Measurements from ENCODE around the gene TMEM131. TPM values are rescaled to one million over a fixed set of nuclear protein-coding genes. Genes with fewer than 3 reads are reported as not detected.
"Not testable (repeated sequence)": the region's sequence is repeated elsewhere in the genome, so short reads cannot be mapped to it uniquely, and the experiment has no call there.

Gene TMEM131
- total RNA-seq, 1 experiment from 2014 or later: 9.7 TPM

DNA sequence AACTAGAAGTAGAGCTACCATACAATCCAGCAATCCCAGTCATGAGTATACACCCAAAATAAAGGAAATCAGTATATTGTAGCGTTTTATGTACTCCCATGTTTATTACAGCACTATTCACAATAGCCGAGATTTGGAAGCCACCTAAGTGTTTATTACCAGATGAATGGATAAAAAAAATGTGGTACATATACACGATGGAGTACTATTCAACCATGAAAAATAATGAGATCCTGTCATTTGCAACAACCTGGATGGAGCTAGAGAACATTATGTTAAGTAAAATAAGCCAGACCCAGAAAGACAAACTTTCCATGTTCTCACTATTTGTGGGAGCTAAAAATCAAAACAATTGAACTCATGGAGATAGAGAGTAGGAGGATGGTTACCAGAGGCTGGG is 131.9 kb downstream of the TMEM131 start:
- DNase-seq (ENCODE audit: low spot score): no peak

DNA sequence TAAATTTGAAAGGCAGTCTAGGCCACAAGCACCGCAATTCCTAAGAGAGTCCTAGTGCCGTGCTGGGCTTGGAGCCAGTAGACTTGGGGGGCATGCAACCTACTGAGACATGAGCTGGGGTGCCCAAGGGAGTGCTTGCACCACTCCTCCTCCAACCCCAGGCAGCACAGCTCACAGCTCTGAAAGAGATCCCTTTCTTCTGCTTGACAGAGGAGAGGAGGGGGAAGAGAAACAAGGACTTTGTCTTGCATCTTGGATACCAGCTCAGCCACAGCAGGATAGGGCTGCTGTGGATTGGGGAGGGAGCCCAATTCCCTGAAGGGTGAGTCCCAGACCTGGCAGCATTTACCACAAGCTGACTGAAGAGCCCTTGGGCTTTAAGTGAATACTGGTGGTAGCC is 134.6 kb downstream of the TMEM131 start:
- DNase-seq (ENCODE audit: low spot score): no peak

DNA sequence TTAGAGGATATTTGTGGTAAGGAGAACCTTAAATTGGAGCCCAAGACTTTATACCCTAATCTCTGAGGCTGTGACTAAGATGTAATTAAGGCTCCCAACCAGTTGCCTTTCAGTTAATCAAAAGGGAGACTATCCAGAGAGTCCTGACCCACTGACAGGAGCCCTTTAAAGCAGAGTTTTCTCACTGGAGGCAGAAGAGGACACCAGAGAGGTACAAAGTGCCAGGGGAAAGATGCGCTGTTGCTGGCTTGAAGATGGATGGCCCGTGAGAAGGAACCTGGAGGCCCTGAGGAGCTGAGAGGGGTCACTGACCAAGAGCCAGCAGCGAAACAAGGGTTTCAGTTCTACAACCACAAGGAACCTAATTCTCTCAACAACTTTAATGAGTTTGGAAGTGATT is 137.3 kb downstream of the TMEM131 start:
- DNase-seq (ENCODE audit: low spot score): no peak

DNA sequence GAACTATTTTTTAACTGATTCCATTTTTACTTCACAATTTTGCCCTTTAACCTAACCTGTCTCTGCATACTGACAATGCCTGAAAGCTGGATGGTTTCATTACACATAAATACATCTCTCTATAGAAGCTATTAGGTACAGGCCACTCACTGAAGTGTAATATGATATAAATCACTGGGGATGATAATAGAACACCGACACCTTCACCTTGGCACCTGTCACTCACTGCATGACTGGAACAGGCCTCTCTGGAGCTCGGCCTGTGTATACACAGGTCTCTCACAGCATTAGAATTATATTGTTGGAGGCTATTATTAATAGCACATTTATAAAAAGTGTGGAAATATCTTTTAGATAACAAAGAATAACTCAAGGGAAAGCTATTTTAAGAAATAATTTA is 138.2 kb downstream of the TMEM131 start:
- DNase-seq (ENCODE audit: low spot score): no peak

DNA sequence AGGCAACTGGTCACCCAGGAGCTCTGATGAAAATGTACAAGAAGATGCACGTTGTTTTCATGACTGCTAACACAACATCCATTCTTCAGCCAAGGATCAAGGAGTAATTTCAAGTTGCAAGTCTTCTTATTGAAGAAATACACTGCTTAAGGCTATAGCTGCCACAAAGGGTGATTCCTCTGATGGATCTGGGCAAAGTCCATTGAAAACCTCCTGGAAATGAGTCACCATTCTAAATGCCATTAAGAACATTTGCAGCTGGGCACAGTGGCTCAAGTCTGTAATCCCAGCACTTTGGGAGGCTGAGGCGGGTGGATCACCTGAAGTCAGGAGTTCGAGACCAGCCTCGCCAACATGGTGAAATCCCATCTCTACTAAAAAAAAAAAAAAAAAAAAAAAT is 142.7 kb downstream of the TMEM131 start:
- DNase-seq (ENCODE audit: low spot score): not testable (repeated sequence)

DNA sequence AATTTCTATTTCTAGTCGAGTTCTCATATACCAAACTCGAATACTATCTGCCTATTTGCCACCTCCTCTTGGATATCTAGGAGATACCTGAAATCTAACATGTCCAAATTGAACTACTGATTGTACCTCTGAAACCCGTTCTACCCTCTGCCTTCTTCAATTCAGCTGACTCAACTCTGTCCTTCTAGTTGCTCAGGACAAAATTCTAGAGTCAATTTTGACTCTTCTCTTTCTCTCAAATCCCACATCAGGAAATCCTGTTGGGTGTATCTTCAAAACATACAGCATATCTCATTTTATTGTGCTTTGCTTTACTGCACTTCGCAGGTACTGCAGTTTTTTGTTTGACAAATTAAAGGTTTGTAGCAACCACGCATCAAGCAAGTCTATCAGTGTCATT is 144.6 kb downstream of the TMEM131 start:
- no peak for DNase-seq (ENCODE audit: low spot score)

DNA sequence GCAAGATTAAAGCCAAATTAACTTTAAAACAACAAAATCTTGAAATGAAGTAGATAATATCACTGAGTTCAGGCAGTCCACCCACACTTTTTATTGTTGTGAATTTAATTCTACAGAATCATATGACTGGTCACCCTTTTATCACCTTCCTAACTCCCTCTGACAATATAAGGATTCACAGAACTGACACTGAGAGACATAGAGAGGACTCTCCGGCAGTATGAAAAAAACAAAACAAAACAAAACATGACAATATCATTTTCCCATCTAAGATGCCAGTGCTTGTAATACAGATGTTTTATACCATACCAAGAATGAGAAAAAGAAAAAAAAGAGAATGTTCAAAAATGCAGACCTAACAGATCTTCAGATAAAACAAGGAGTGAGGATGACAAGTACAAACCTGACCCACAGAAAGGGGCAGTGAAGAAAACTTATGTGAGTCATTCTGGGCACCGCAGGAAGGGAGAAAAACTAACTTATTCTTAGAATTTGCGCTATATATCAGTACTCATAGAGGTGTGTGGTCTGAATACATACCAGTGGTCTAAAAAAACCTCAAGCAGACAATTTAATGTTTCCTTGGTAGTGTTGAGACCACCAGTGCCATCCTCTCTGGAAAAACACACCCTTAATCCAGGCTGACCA is 145.7 kb downstream of the TMEM131 start:
- DNase-seq (ENCODE audit: low spot score): peak; percentile 29

DNA sequence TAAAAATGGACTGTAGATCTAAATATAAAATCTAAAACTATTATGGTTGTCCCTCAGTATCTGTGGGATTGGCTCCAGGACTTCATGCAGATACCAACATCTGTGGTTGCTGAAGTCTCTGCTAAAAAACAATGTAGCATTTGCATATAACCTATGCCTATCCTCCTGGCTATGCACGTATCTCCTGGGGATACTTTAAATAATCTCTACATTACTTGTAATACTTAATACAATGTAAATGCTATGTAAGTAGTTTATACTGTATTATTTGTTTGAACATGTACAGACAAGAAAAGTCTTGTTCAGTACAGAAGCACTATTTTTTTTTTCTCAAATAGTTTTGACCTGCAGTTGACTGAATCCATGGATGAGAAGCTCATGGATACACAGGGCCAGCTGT is 147.4 kb downstream of the TMEM131 start:
- DNase-seq (ENCODE audit: low spot score): no peak

DNA sequence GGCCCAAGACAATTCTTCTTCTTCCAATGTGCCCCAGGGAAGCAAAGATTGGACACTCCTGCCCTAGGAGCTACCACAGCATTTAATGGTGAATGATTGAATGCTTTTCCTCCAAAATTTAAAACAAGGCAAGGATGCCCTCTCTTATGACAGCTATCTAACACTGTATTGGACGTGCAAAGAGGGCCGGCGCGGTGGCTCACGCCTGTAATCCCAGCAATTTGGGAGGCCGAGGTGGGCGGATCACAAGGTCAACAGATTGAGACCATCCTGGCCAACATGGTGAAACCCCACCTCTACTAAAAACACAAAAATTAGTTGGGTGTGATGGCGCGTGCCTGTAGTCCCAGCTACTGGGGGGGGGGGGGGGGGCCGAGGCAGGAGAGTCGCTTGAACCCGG is 149.0 kb downstream of the TMEM131 start:
- not testable (repeated sequence) for DNase-seq (ENCODE audit: low spot score)

DNA sequence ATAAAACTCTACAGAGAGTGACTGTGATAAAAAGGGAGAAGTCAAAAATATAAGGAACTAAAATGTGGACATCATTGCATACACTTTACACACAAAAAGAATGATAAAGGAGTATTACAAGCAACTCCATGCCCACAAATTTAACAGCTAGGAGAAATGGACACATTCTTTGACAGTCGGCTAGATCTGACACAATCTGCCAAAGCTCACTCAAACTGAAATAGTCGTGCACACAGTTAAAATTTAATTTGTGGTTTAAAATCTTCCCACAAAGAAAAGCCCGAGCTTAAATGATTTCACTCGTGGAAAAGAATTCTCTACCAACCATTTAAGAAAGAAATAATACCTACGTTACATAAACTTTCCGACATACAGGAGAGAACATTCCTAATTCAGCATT is 149.9 kb downstream of the TMEM131 start:
- no peak for DNase-seq (ENCODE audit: low spot score)

DNA sequence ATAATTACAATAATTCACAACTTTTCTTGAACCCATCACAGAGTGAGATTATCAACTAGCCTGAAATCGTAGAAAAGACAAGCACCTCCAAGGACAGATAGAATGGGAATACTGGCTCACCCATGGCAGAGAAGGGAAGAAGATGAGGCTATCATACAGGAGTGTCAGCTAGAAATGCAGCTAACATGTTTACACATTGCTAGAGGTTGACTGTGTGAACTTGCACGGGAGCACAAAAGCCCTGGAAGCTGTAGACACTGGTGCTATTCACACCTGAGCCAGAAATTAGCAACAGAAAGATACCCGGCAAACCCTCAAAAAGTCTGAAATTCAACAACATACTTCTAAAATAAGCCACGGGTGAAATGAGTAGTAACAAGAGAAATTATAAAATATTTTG is 150.6 kb downstream of the TMEM131 start:
- no peak for DNase-seq (ENCODE audit: low spot score)

DNA sequence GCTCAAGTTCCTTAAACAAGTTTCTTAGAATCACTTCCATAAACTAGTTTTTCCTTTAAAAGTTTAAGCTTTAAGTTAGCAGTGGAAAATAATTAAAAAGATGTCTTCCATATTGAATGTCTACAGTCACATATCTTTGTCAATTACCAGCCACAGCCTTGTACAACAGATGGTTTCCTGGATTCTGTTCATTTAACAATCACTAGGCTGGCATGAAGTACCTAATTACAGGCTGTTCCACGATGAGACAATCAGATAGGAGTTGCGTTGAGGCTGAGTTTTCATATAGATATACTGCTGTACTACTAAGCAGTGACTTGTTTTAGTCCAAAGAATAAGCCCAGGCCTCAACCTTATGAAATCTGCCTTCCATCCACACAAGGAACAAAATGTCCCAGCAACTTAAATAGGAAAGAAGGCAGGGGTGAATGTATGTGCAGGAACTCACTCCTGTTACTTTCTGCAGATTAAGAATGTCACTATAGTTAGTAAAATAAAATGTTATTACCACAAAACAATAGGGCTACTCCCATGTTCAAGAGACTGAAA is 151.4 kb downstream of the TMEM131 start:
- no peak for DNase-seq (ENCODE audit: low spot score)

DNA sequence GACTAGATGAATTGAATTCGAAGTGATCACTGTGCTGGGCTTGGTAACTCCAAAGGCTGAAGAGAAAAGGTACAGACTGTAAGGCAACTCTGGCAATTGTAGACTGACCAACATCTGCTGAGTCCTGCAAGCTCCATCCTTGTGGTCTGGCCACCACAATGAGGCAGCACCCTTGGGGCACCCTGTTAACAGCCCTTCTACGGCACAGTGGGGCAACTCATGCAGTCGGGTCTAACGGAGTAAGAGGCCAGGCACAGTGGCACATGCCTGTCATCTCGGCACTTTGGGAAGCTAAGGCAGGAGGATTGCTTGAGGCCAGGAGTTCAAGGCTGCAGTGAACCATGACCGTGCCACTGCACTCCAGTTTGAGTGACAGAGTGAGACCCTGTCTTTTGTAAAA is 155.6 kb downstream of the TMEM131 start:
- no peak for DNase-seq (ENCODE audit: low spot score)

DNA sequence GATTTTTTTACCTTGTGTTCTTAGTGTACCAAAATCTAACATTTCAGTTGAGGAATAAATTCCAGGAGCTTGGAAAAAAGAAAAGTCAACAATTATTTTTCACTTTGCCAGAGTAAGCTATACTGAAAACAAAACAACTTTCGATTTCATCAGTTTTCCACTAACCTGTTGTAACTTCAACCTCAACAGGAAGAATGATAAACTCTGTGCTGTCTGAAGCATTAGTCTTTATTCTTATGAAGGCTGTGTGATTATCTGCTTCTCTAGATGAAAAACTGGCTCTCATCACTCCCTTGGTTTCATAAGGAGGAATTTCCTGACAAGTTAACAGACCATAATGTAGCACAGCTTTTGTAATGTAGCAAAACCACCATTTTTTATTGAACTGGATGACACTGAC is 161.1 kb downstream of the TMEM131 start:
- DNase-seq (ENCODE audit: low spot score): no peak

DNA sequence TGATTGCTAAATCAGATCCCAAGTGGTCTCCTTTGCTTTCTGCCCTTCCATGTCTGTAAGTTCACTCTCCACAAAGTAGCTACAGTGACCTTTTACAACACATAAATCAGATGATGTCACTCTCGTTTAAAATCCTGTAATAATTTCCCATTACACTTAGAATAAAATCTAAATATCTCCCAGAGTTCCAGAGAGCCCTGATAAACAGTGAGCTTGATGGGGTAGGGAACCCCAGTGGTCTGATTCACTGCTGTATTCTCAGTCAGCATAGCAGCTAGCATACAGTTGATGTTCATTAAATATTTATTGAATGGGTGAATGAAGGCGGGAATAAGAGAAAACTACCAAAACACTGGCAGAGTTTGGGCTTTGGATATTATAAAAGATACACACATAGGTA is 164.6 kb downstream of the TMEM131 start:
- DNase-seq (ENCODE audit: low spot score): no peak

DNA sequence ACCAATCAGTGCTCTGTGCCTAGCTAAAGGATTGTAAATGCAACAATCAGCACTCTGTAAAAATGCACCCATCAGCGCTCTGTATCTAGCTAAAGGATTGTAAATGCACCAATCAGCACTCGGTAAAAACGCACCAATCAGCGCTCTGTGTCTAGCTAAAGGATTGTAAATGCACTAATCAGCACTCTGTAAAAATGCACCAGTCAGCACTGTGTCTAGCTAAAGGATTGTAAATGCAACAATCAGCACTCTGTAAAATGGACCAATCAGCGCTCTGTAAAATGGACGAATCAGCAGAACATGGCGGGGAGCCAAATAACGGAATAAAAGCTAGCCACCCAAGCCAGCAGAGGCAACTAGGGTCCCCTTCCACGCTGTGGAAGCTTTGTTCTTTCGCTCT is 166.5 kb downstream of the TMEM131 start:
- DNase-seq (ENCODE audit: low spot score): not testable (repeated sequence)

DNA sequence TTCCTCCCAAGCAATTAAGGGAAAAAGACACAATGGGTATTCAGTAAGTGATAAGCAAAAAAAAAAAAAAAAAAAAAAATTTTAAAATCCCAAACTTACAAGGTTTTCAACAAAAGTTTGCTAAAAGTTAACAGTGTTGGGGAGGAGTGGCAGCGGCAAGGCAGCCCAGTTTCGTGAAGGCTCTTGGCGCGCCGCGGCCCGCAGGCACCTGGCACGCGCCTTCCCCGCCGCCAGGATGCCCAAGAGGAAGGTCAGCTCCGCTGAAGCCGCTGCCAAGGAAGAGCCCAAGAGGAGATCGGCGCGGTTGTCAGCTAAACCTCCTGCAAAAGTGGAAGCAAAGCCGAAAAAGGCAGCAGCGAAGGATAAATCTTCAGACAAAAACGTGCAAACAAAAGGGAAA is 168.7 kb downstream of the TMEM131 start:
- not testable (repeated sequence) for DNase-seq (ENCODE audit: low spot score)

DNA sequence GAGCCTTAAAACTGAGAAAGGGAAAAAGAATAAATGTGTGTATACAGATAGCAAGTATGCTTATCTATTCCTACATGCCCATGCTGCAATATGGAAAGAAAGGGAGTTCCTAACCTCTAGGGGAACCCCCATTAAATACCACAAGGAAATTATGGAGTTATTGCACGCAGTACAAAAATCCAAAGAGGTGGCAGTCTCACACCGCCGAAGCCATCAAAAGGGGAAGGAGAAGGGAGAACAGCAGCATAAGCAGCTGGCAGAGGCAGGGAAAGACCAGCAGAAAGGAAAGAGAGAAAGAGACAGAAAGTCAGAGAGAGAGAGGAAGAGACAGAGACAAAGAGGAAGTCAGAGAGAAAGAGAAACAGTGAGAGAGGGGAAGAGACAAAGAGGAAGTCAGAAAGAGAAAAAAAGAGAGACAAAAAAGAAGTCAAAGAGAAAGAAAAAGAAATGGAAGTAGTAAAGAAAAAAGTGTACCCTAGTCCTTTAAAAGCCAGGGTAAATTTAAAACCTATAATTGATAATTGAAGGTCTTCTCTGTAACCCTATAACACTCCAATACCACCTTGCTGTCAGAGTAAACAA is 169.4 kb downstream of the TMEM131 start:
- DNase-seq (ENCODE audit: low spot score): not testable (repeated sequence)

DNA sequence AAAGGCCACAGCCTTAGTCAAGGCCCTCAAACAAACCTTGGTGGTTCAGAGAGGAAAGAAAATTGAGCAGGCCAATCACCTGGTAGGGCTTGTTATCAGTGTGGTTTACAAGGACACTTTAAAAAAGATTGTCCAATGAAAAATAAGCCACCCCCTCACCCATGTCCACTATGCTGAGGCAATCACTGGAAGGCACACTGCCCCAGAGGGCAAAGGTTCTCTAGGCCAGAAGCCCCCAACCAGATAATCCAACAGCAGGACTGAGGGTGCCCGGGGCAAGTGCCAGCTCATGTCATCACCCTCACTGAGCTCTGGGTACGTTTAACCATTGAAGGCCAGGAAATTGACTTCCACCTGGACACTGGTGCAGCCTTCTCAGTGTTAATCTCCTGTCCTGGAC is 171.7 kb downstream of the TMEM131 start:
- not testable (repeated sequence) for DNase-seq (ENCODE audit: low spot score)

DNA sequence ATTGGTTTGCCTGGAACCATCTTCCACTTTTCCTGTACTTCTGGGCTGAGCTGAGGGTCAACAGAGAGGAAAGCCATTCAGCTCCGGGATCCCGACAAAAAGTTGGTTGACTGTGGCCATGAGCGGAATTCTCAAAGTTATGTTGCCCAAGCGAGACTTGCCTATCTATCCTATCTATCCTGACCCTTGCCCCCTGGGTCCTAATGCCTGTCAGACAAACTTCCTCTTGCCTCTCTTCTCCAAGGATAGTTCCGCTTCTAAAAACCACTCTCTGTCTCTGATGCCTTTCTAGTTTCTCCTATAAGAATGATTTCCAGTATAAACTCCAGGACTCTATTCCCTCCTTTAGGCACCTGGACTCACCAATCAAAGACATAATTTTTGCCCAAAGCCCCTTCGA is 173.9 kb downstream of the TMEM131 start:
- not testable (repeated sequence) for DNase-seq (ENCODE audit: low spot score)

DNA sequence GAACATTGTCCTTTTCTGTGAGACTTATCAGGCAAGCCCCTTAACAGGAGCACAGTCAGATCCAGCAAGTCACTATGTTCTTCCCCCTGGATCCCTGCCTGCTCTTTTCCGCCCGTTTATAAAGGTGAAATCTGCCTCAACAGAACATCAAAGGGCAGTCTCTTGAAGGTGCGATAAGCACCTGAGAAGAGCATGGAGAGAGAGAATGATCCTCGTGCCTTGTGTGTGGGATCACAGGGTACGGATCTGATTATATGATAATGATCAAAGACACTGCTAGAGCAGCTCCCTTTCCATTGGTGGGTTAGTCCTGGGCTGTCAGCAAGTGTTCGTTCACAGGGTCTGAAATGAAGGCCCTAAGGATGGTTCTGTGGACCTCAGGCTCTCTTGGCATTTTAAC is 176.0 kb downstream of the TMEM131 start:
- DNase-seq (ENCODE audit: low spot score): no peak

DNA sequence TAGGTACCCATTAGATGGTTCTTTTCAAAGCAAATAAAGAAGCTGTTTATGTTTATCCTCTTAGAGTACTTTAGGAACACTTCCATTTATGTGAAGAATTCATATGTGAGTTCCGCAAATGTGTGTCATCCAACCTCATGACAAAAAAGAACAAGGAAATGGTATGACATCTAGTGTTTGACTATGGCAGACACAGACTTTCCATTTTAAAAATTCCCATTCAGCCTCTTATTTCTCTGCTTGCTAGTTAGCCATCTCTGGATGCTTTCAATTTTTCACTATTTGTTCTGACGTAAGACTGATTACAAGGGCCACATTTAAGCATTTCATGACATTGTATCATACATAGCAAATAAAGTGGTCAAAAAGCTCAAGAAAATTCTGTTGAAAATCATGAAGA is 179.3 kb downstream of the TMEM131 start:
- no peak for DNase-seq (ENCODE audit: low spot score)

DNA sequence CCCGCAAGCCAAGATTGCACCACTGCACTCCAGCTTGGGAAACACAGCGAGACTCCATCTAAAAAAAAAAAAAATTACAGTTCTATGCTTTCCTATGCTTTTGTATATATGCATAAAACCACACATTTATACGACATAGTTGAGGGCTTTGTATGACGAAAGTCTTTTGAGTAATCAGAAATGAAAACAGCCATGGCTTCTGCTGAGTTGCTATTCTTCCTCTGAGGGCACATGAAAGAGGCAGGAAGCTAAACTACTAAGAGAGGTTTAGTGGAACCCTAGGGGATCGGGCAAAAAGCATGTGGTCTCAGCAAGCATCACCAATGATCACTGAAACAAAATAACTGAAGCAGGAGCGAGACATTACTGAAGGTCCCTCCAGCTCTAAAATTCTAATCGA is 182.8 kb downstream of the TMEM131 start:
- DNase-seq (ENCODE audit: low spot score): no peak

DNA sequence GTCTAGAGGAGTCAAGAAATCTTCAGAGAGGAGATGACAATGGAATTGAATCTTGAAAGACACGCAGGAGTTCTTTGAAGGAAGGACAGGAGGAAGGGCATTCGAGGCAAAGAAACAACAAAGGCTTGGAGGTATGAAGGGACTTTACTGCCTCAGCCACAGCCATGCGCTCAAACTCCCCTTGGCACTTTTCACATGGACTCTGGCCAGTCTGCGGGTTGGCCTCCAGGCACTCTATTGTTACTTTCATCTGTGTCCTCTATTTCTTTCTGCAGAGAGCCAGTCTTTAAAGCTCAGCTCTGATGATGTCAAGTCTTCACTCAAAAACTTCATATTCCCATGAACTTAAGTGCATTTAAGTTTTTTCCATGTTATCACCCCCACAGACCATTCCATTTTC is 186.9 kb downstream of the TMEM131 start:
- DNase-seq (ENCODE audit: low spot score): no peak

Measured in H4 (cell line).